WERI-Rb-1 (cell line): ENCODE data around the gene IGF2R.
"Not testable (repeated sequence)": the region's sequence is repeated elsewhere in the genome, so short reads cannot be mapped to it uniquely, and the experiment has no call there.

Experiments used
- DNase-seq: peaks from one replicate; pipeline ENCODE4 v3.0.0-alpha.2; 2020
- H3K27ac ChIP-seq: fragments of 250-450 bp; sonication (Bioruptor Pico); 2 replicates; pipeline ENCODE4 v1.5.1; 2020; ENCODE audit warnings: mild to moderate bottlenecking, moderate library complexity
- H3K27me3 ChIP-seq: fragments of 250-450 bp; sonication (Bioruptor Pico); 2 replicates; pipeline ENCODE4 v1.5.1; 2021; ENCODE audit warnings: mild to moderate bottlenecking, low read depth, moderate library complexity; ENCODE audit not compliant: insufficient read depth, severe bottlenecking
- H3K36me3 ChIP-seq: fragments of 250-450 bp; sonication (Bioruptor Pico); 2 replicates; pipeline ENCODE4 v1.5.1; 2020; ENCODE audit warnings: mild to moderate bottlenecking, moderate library complexity
- H3K4me3 ChIP-seq: 2 replicates; pipeline ENCODE4 v1.5.1; 2011; ENCODE audit warnings: low read depth, mild to moderate bottlenecking, control low read depth, low read length
- H3K9me3 ChIP-seq: fragments of 250-450 bp; sonication (Bioruptor Pico); 2 replicates; pipeline ENCODE4 v1.5.1; 2021; ENCODE audit warnings: mild to moderate bottlenecking, moderate library complexity; ENCODE audit not compliant: severe bottlenecking
- TF ChIP-seq, protein P1 (sequence below): IDR thresholded peaks from 2 replicates; pipeline ENCODE4 v1.5.1; 2011; ENCODE audit warnings: low read depth, mild to moderate bottlenecking, control low read depth, inconsistent platforms, low read length

IGF2R gene

GRCh38 chr6:159963111-159963510 is 5.8 kb upstream of the IGF2R start:
- H3K9me3 ChIP-seq, result no peaks in the 10 kb centered on the region
- H3K27me3 ChIP-seq, result no peaks in the 10 kb centered on the region
- DNase-seq, result no peak
- TF ChIP-seq, protein P1, sequence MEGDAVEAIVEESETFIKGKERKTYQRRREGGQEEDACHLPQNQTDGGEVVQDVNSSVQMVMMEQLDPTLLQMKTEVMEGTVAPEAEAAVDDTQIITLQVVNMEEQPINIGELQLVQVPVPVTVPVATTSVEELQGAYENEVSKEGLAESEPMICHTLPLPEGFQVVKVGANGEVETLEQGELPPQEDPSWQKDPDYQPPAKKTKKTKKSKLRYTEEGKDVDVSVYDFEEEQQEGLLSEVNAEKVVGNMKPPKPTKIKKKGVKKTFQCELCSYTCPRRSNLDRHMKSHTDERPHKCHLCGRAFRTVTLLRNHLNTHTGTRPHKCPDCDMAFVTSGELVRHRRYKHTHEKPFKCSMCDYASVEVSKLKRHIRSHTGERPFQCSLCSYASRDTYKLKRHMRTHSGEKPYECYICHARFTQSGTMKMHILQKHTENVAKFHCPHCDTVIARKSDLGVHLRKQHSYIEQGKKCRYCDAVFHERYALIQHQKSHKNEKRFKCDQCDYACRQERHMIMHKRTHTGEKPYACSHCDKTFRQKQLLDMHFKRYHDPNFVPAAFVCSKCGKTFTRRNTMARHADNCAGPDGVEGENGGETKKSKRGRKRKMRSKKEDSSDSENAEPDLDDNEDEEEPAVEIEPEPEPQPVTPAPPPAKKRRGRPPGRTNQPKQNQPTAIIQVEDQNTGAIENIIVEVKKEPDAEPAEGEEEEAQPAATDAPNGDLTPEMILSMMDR, result no peak
- H3K27ac ChIP-seq, result no peak overlapping the region
- H3K4me3 ChIP-seq, result no peak overlapping the region
- no peaks in the 10 kb centered on the region for H3K36me3 ChIP-seq

DNA sequence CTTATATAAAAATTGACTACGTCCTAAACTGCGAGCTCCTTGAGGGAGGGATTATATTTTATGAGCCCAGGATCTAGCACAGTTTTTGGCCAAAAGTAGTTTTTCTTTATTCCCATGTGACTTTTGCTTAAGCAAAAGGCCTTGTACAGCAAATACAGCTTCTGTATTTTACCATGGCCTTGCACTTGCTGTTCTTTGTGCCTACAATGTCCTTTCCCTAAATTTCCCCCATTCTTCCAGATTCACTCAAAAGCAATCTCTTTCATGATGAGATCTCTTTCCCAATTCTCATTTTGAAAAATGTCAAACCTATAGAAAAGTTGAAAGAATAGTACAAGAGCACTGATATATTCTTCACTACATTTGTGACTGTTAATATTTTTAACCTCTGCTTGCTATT is 4.8 kb upstream of the IGF2R start:
- TF ChIP-seq, protein P1, result no peak
- H3K4me3 ChIP-seq, result no peak overlapping the region
- H3K36me3 ChIP-seq, result no peaks in the 10 kb centered on the region
- H3K27me3 ChIP-seq, result no peaks in the 10 kb centered on the region
- DNase-seq, result no peak
- H3K27ac ChIP-seq, result no peak overlapping the region
- no peaks in the 10 kb centered on the region for H3K9me3 ChIP-seq

DNA sequence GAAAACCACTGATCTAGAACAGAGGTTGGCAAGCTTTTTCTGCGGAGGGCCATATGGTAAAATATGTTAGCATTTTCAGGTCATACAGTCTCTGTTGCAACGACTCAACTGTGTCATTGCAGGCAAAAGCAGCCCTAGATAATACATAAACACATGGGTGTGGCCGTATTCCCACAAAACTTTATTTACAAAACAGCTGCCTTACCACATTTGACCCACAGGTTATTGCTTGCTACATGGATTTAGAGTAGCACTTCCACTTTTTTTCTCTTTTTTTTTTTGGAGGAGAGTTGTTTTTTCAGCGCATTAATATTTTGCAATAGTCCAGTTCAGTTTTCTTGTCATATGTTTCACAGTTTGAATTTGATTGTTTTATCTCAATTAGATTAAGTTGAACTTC is 2.5 kb upstream of the IGF2R start:
- TF ChIP-seq, protein P1, result no peak

GRCh38 chr6:159966981-159967380 is 1.9 kb upstream of the IGF2R start:
- no peak overlapping the region for H3K27ac ChIP-seq

More for the DNA sequence above, 2.5 kb upstream of the IGF2R start:
- DNase-seq, result no peak
- Histone ChIP-seq H3K27ac (no peak overlapping the region), H3K9me3 (no peaks in the 10 kb centered on the region), H3K4me3 (no peak overlapping the region), H3K27me3 (no peaks in the 10 kb centered on the region), H3K36me3 (peaks cover 10% of the 10 kb centered on the region)

GRCh38 chr6:159967621-159968020 is 1.3 kb upstream of the IGF2R start:
- H3K36me3 ChIP-seq, result peaks cover 12% of the 10 kb centered on the region
- H3K4me3 ChIP-seq, DNase-seq, H3K27ac ChIP-seq, H3K9me3 ChIP-seq, H3K27me3 ChIP-seq: not testable (repeated sequence)

More at GRCh38 chr6:159966981-159967380, 1.9 kb upstream of the IGF2R start:
- Histone ChIP-seq H3K9me3 (no peaks in the 10 kb centered on the region), H3K4me3 (no peak overlapping the region), H3K27me3 (no peaks in the 10 kb centered on the region), H3K36me3 (peaks cover 12% of the 10 kb centered on the region)
- DNase-seq, result no peak
- TF ChIP-seq, protein P1, result no peak

GRCh38 chr6:159969204-159969912 is 476 bp downstream of the IGF2R start:
- no peaks in the 10 kb centered on the region for H3K27me3 ChIP-seq
- DNase-seq, result peak; percentile 24
- no peaks in the 10 kb centered on the region for H3K9me3 ChIP-seq
- H3K27ac ChIP-seq, result peak overlapping the region; percentile 83
- peak overlapping the region; percentile 68 for H3K4me3 ChIP-seq
- TF ChIP-seq, protein P1, result no peak
- peaks cover 12% of the 10 kb centered on the region for H3K36me3 ChIP-seq
